ENCODE results near the gene PALLD.

PALLD gene

GRCh38 chr4:168832763-168833575 lies 336.1 kb downstream of the PALLD start (continued):
- no peak for TF ChIP-seq GFI1B (tag by site-specific recombination; IDR thresholded peaks at IDR 0.05)
- no peak for TF ChIP-seq WT1 (tag by site-specific recombination; IDR thresholded peaks at IDR 0.05)
- peak; percentile 66 for TF ChIP-seq CTCF (tag by site-specific recombination; IDR thresholded peaks at IDR 0.05)
- TF ChIP-seq ZNF138 (tag by site-specific recombination; IDR thresholded peaks at IDR 0.05; ENCODE audit: borderline replicate concordance): no peak
- TF ChIP-seq ZFP69B (tag by site-specific recombination; IDR thresholded peaks at IDR 0.05): no peak
- TF ChIP-seq ZNF2 (tag by site-specific recombination; IDR thresholded peaks at IDR 0.05): no peak
- no peak for TF ChIP-seq ZNF155 (tag by site-specific recombination; IDR thresholded peaks at IDR 0.05)
- no peak for TF ChIP-seq INSM2 (tag by site-specific recombination; IDR thresholded peaks at IDR 0.05)
- no peak for TF ChIP-seq ZNF202 (tag by site-specific recombination; IDR thresholded peaks at IDR 0.05; ENCODE audit: borderline replicate concordance)
- TF ChIP-seq ZNF580 (tag by site-specific recombination; IDR thresholded peaks at IDR 0.05): no peak
- no peak for TF ChIP-seq SETDB1 (IDR thresholded peaks at IDR 0.05; ENCODE audit: insufficient read length, low read length)
- no peak for TF ChIP-seq ZNF488 (tag by site-specific recombination; IDR thresholded peaks at IDR 0.05)
- TF ChIP-seq ELK4 (IDR thresholded peaks at IDR 0.05; ENCODE audit: borderline replicate concordance, low read depth, low read length): no peak
- TF ChIP-seq ZNF280C (tag by site-specific recombination; IDR thresholded peaks at IDR 0.05): no peak
- TF ChIP-seq PRDM10 (tag by site-specific recombination; IDR thresholded peaks at IDR 0.05): peak; percentile 97
- TF ChIP-seq ZNF391 (tag by site-specific recombination; IDR thresholded peaks at IDR 0.05; ENCODE audit: borderline replicate concordance, low read depth): no peak
- no peak for TF ChIP-seq OVOL3 (tag by site-specific recombination; IDR thresholded peaks at IDR 0.05)
- peak; percentile 78 for TF ChIP-seq ZNF335 (tag by site-specific recombination; conservative IDR thresholded peaks at IDR 0.05)
- TF ChIP-seq ZNF600 (tag by site-specific recombination; IDR thresholded peaks at IDR 0.05): peak; percentile 70
- no peak for TF ChIP-seq ZBTB7A (tag by site-specific recombination; IDR thresholded peaks at IDR 0.05; ENCODE audit: low read depth)
- TF ChIP-seq ZBTB8A (tag by site-specific recombination; IDR thresholded peaks at IDR 0.05): peak; percentile 72
- TF ChIP-seq ZNF148 (tag by site-specific recombination; IDR thresholded peaks at IDR 0.05; ENCODE audit: borderline replicate concordance): no peak
- no peak for TF ChIP-seq ZNF223 (tag by site-specific recombination; IDR thresholded peaks at IDR 0.05)
- TF ChIP-seq ZIC2 (tag by site-specific recombination; IDR thresholded peaks at IDR 0.05): no peak

Data from HEK293 (cell line).